Mucosa of descending colon (tissue), 3 donors: ENCODE results near the gene WLS. TPM values are rescaled to one million over a fixed set of nuclear protein-coding genes. Genes with fewer than 3 reads are reported as not detected.
"Not testable (repeated sequence)": the region's sequence is repeated elsewhere in the genome, so short reads cannot be mapped to it uniquely, and the experiment has no call there.

Experiments
- ATAC-seq: fragments of 200-7000 bp; cut with Tn5 transposase; one replicate; pipeline ENCODE4 v1.9.1; 2020; ENCODE audit warnings: mild to moderate bottlenecking, moderate library complexity
- DNase-seq, 3 donors: peaks; one replicate each; pipeline ENCODE4 v3.0.0-alpha.2; 2020
- H3K36me3 ChIP-seq: fragments of 200-600 bp; one replicate; pipeline ENCODE4 v1.8.0; 2021; ENCODE audit warnings: low read depth, mild to moderate bottlenecking
- H3K4me1 ChIP-seq: fragments of 200-600 bp; one replicate; pipeline ENCODE4 v1.8.0; 2021; ENCODE audit warnings: low read depth, mild to moderate bottlenecking
- H3K4me3 ChIP-seq: fragments of 200-600 bp; one replicate; pipeline ENCODE4 v1.8.0; 2021; ENCODE audit warnings: mild to moderate bottlenecking
- H3K9me3 ChIP-seq: fragments of 200-600 bp; one replicate; pipeline ENCODE4 v1.8.0; 2021; ENCODE audit warnings: mild to moderate bottlenecking
- CTCF ChIP-seq: fragments of 200-600 bp; IDR thresholded peaks from one replicate; pipeline ENCODE4 v1.8.0; 2022; ENCODE audit warnings: antibody characterized with exemption, mild to moderate bottlenecking
- intact Hi-C, 2 donors: fragments of 100-400 bp; cut with DNase I in 1 of 2; cut with micrococcal nuclease in 1 of 2; formaldehyde crosslinking; loops; one replicate each; pipeline versions ENCODE4 v1.11.0 to v1.11.1; 2022; cut with DNase I, micrococcal nuclease
- total RNA-seq, 3 donors: library from RNA; stranded (reverse); fragmentation: NEBNext Ultra II Directional in 2 of 3; extraction: Animal tissue kit (Norgen Biotek cat#: 25700) in 2 of 3; gene quantifications; one replicate each; pipeline versions ENCODE4 v1.2.1 to v1.2.4, GENCODE V29; 2021 to 2023
- donor health status: DM: no; HTN: no; CAD: no; lungs with moderate emphysema.
- donor health status: DM: no; HTN: no; CAD: no.
- donor health status: DM: no; HTN: yes; CAD: no.

The WLS gene
- total RNA-seq, 3 donors from 2014 or later: 100 to 182 (median 118) TPM

DNA sequence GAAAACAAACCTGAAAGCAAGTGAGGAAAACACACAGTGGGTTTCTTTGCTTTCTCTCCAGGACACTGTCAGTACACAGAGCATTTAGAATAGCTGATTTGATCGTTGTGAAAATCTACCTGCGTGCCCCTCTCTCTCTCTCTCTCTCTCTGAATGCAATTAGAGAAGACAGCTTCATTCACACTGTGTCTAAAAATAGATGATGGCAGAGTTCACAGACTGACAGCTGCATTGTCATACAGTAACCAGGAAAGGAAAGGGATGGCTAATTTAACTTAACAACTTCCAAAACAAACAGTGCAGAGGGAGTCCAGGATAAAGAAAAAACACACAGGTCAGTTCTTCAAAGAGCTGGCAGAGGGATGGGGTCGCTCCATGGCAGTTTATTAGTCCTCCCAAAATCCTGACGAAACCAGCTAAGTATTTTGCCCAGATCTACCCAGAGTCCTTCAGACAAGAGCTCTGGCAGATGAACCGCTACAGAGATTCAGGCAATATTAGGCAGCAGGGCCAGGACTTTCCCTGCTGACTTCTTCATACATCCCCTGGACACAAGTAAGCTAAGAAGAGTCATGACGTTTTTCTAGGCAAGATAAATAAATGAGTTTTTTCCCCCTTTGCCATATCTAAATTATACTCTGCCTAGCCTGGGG is 58.9 kb downstream of the WLS start:
- TF ChIP-seq CTCF: no peak
- Histone ChIP-seq H3K4me3 (no peak overlapping the region), H3K9me3 (no peaks in the 10 kb centered on the region), H3K4me1 (peaks cover 61% of the 10 kb centered on the region), H3K36me3 (no peaks in the 10 kb centered on the region)
- DNase-seq (no peak), ATAC-seq (peak; percentile 59)
- intact Hi-C loops: no loop called here

- H3K36me3 ChIP-seq, intact Hi-C loops, ATAC-seq, DNase-seq, H3K4me3 ChIP-seq, H3K9me3 ChIP-seq: not testable (repeated sequence)
- H3K4me1 ChIP-seq: peaks cover 49% of the 10 kb centered on the region
Observed at GRCh38 chr1:68171795-68172194, 60.5 kb downstream of the WLS start.

DNA sequence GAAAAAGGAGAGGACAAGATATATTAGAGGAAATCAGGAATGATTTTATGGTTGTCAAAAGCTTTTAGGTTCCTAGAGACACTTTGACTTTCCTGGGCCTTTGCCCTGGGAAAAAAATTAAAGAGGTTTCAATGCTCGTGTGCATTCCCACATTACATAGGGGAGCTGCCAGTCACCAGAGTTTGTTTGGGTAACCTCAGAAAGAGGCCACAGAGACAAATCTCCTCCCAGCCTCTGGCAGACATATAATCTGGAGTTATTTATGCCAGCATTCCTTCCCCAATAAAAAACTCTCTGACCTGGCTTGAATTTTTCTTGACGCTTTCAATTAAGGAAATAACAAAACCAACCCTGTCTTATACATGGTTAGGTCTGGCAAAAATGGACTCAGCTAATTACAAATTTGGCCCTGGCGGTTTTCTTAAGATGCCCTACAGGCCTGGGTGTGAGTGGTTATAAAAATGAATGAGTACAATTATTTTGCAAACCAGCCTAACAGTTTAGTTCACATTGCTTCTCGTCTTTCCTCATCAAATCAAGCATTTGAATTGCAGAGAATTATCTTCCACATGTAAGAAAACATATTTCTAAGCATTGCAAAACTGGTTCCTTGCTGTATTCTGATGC is 63.7 kb downstream of the WLS start:
- TF ChIP-seq CTCF: no peak
- Histone ChIP-seq H3K4me3 (no peak overlapping the region), H3K36me3 (no peaks in the 10 kb centered on the region), H3K9me3 (no peaks in the 10 kb centered on the region), H3K4me1 (peaks cover 20% of the 10 kb centered on the region)
- no peak for ATAC-seq
- intact Hi-C loops: no loop called here
- DNase-seq: no peak

GRCh38 chr1:68167211-68167610 is 65.1 kb downstream of the WLS start:
- Histone ChIP-seq H3K4me1 (peaks cover 7% of the 10 kb centered on the region), H3K9me3 (no peaks in the 10 kb centered on the region), H3K36me3 (no peaks in the 10 kb centered on the region), H3K4me3 (no peak overlapping the region)
- no peak for ATAC-seq
- DNase-seq: no peak
- intact Hi-C loops: no loop called here
- TF ChIP-seq CTCF: no peak

DNA sequence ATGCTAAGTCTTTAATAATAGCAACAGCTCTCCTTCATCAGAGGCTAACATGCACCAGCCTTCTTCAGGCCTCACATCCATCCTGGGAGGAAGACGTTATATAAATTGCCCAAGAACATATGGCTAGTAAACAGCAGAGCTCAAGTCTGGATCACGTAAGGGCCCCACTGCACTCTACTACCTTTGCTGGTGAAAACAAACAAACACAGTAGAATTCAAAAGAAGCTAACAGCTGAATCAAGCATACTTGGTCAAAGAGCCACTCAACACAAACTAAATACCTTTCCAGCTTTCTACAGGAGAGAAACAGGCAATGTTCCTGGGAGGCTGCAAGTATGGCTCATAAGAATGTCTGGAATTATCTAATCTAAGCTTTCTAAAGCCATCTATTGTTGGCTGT is 66.0 kb downstream of the WLS start:
- ATAC-seq (no peak), DNase-seq (no peak)
- H3K36me3 ChIP-seq: no peaks in the 10 kb centered on the region

More for the DNA sequence above, 66.0 kb downstream of the WLS start:
- no peak for TF ChIP-seq CTCF
- no peak overlapping the region for H3K4me3 ChIP-seq
- intact Hi-C loops: no loop called here
- no peaks in the 10 kb centered on the region for H3K9me3 ChIP-seq
- peaks cover 7% of the 10 kb centered on the region for H3K4me1 ChIP-seq
